Upper lobe of right lung (tissue), 1 donor: ENCODE results near the gene RARA. TPM values are rescaled to one million over a fixed set of nuclear protein-coding genes. Genes with fewer than 3 reads are reported as not detected.

Experiments used
- ATAC-seq: fragments of 200-7000 bp; cut with Tn5 transposase; one replicate; pipeline ENCODE4 v1.9.1; 2020; ENCODE audit warnings: mild to moderate bottlenecking, moderate library complexity
- DNase-seq: peaks from one replicate; pipeline ENCODE4 v3.0.0-alpha.2; 2020
- H3K27ac ChIP-seq: fragments of 200-600 bp; one replicate; pipeline ENCODE4 v1.8.0; 2022
- H3K27me3 ChIP-seq: fragments of 200-600 bp; one replicate; pipeline ENCODE4 v1.8.0; 2022; ENCODE audit warnings: mild to moderate bottlenecking
- H3K36me3 ChIP-seq: fragments of 200-600 bp; one replicate; pipeline ENCODE4 v1.8.0; 2022
- H3K4me1 ChIP-seq: fragments of 200-600 bp; one replicate; pipeline ENCODE4 v1.8.0; 2022
- H3K4me3 ChIP-seq: fragments of 200-600 bp; one replicate; pipeline ENCODE4 v1.8.0; 2022; ENCODE audit warnings: mild to moderate bottlenecking
- H3K9me3 ChIP-seq: fragments of 200-600 bp; one replicate; pipeline ENCODE4 v1.8.0; 2022
- intact Hi-C: fragments of 100-400 bp; cut with DNase I; formaldehyde crosslinking; loops from one replicate; pipeline ENCODE4 v1.11.0; 2022
- total RNA-seq: library from RNA; stranded (reverse); fragmentation: NEBNext Ultra II Directional; extraction: Animal tissue kit (Norgen Biotek cat#: 25700); gene quantifications from one replicate; pipeline ENCODE4 v1.2.1, GENCODE V29; 2021
- TF ChIP-seq, protein P1 (sequence below): fragments of 200-600 bp; IDR thresholded peaks from one replicate; pipeline ENCODE4 v1.8.0; 2022; ENCODE audit warnings: antibody characterized with exemption
- donor health status: DM: no; HTN: yes; CAD: no; lungs with severe emphysema.

RARA gene
- total RNA-seq, 1 donor from 2014 or later = 69.7 TPM

- Histone ChIP-seq H3K4me1 (peaks cover 78% of the 10 kb centered on the region), H3K9me3 (no peaks in the 10 kb centered on the region), H3K4me3 (no peak overlapping the region), H3K27ac (peak overlapping the region; percentile 36), H3K36me3 (no peaks in the 10 kb centered on the region), H3K27me3 (no peaks in the 10 kb centered on the region)
- no peak for DNase-seq
- no peak for ATAC-seq
- TF ChIP-seq, protein P1, sequence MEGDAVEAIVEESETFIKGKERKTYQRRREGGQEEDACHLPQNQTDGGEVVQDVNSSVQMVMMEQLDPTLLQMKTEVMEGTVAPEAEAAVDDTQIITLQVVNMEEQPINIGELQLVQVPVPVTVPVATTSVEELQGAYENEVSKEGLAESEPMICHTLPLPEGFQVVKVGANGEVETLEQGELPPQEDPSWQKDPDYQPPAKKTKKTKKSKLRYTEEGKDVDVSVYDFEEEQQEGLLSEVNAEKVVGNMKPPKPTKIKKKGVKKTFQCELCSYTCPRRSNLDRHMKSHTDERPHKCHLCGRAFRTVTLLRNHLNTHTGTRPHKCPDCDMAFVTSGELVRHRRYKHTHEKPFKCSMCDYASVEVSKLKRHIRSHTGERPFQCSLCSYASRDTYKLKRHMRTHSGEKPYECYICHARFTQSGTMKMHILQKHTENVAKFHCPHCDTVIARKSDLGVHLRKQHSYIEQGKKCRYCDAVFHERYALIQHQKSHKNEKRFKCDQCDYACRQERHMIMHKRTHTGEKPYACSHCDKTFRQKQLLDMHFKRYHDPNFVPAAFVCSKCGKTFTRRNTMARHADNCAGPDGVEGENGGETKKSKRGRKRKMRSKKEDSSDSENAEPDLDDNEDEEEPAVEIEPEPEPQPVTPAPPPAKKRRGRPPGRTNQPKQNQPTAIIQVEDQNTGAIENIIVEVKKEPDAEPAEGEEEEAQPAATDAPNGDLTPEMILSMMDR = no peak
- intact Hi-C loops = no loop called here
Observed at GRCh38 chr17:40338058-40338457, 29.1 kb downstream of the RARA start.

GRCh38 chr17:40338941-40339649, 30.1 kb downstream of the RARA start:
- Histone ChIP-seq H3K36me3 (no peaks in the 10 kb centered on the region), H3K4me1 (peaks cover 69% of the 10 kb centered on the region)

GRCh38 chr17:40340327-40340726, 31.3 kb downstream of the RARA start:
- intact Hi-C loops = no loop called here
- ATAC-seq (no peak), DNase-seq (no peak)
- peak overlapping the region; percentile 51 for H3K27ac ChIP-seq
- TF ChIP-seq, protein P1 = no peak
- H3K9me3 ChIP-seq = no peaks in the 10 kb centered on the region
- peak overlapping the region; percentile 64 for H3K4me3 ChIP-seq
- peaks cover 66% of the 10 kb centered on the region for H3K4me1 ChIP-seq
- H3K27me3 ChIP-seq = no peaks in the 10 kb centered on the region
- no peaks in the 10 kb centered on the region for H3K36me3 ChIP-seq

More at GRCh38 chr17:40338941-40339649, 30.1 kb downstream of the RARA start:
- ATAC-seq = no peak
- no peak for DNase-seq
- Histone ChIP-seq H3K27me3 (no peaks in the 10 kb centered on the region), H3K4me3 (no peak overlapping the region), H3K9me3 (no peaks in the 10 kb centered on the region), H3K27ac (peak overlapping the region; percentile 56)
- TF ChIP-seq, protein P1 = no peak
- intact Hi-C loops = no loop called here

- H3K9me3 ChIP-seq = no peaks in the 10 kb centered on the region
- DNase-seq = peak; percentile 96
- H3K4me3 ChIP-seq = peak overlapping the region; percentile 64
- peak overlapping the region; percentile 94 for H3K27ac ChIP-seq
- TF ChIP-seq, protein P1 = peak; percentile 43
- peaks cover 64% of the 10 kb centered on the region for H3K4me1 ChIP-seq
- intact Hi-C loops = no loop called here
- no peaks in the 10 kb centered on the region for H3K27me3 ChIP-seq
- no peaks in the 10 kb centered on the region for H3K36me3 ChIP-seq
- peak; percentile 77 for ATAC-seq
Observed at GRCh38 chr17:40340880-40341807, 32.2 kb downstream of the RARA start.

DNA sequence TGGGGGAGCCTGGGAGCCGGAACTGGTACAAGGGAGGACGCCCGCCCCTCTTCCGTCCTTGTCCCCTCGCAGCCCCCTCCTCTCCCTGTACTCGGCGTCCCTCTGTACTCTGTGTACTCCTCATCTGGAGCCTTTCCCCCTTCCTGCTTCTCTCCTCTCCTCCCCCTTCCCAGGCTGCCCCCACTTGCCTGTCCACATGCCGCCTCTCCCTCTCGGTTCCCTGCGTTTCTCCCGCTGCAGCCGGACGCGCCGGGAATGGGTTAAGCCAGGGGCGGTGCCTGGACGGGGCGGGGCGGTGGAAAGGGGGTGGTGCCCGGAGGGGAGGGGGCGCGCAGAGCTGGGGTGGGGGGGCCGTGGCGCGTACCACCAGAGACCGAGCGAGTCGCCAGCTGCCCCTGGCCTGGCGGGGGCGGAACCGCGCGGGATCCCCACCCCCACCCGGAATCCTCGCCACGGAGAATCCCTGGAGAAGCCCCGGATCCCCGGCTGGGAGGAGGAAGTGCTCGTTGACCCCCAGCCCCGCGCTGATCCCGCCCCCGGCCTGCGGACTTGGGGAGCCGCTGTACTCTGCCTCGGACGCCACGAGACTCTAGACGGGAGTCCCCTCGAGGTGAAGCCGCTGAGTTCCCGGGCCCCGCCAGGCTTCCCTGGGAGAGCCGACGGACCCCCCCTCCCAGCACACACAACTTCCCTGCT, 33.0 kb downstream of the RARA start:
- intact Hi-C loops = no loop called here
- Histone ChIP-seq H3K4me3 (peak overlapping the region; percentile 64), H3K27me3 (no peaks in the 10 kb centered on the region), H3K9me3 (no peaks in the 10 kb centered on the region), H3K27ac (peak overlapping the region; percentile 94), H3K4me1 (peaks cover 65% of the 10 kb centered on the region), H3K36me3 (no peaks in the 10 kb centered on the region)
- DNase-seq = peak; percentile 92
- TF ChIP-seq, protein P1 = no peak
- ATAC-seq = peak; percentile 67
